GM21526 (cell line): ENCODE data around the gene AGL.
"Not testable (repeated sequence)": the region's sequence is repeated elsewhere in the genome, so short reads cannot be mapped to it uniquely, and the experiment has no call there.

ENCODE experiments used
- ATAC-seq: cut with Tn5 transposase; IDR thresholded peaks from one replicate; pipeline ENCODE4 v1.9.1; 2021; ENCODE audit warnings: moderate library complexity; ENCODE audit not compliant: unreplicated experiment, low FRiP score

AGL gene

DNA sequence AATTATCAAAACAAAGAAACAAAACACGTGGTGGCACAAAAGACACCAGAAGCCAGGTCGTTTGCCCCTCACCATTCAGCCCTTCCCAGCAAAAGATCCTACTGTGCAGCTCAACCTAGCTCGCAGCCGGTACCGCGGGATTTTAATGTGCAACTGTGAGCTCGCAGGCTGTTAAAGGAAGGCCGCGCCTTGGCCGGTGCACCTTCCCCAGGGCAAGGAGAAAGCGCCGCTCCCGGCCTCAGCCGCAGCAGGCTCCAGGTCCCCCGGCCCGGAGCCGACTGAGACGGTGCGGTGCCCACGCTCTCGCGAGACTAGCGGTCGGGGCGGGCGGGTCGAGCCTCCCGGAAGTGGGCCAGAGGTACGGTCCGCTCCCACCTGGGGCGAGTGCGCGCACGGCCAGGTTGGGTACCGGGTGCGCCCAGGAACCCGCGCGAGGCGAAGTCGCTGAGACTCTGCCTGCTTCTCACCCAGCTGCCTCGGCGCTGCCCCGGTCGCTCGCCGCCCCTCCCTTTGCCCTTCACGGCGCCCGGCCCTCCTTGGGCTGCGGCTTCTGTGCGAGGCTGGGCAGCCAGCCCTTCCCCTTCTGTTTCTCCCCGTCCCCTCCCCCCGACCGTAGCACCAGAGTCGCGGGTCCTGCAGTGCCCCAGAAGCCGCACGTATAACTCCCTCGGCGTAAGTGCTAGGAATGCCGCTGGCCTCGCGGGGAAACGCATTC is at the start of gene AGL:
TSS of gene AGL (plus strand) at position 618 of the 715 bp plus-strand sequence. CDS start 682 bp downstream, outside the sequence.
- peak; percentile 98 for ATAC-seq

DNA sequence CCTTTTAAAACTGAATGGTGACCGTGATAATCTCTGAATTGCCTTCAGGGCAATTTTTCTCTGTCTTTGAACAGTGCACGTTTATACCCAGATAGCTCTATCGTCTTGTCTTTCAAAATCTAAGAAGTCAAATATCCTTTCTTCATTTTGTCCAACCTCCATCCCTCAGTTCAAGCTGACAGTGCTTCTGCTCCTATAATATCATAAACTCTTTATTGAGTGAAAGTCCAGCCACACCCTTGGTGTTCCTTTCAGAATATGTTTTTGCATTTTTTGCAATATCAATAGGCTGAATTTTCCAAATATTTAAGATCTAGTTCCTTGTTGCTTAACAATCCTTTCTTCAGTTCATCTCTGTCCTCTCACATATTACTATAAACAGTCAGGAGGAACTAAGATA is 48.6 kb upstream of the AGL start:
- no peak for ATAC-seq

DNA sequence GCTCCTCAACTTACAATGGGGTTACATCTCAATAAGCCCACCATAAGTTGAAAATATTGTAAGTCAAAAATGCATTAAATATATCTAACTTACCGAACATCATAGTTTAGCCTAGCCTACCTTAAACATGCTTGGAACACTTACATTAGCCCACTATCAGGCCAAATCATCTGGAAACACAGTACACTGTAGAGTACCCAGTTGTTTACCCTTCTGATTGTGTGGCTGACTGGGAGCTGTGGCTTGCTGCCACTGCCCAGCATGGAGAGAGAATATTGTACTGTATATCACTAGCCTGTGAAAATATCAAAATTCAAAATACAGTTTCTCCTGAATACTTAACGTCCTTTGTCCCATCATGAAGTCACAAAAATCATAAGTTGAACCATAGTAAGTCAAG is 43.3 kb upstream of the AGL start:
- no peak for ATAC-seq

DNA sequence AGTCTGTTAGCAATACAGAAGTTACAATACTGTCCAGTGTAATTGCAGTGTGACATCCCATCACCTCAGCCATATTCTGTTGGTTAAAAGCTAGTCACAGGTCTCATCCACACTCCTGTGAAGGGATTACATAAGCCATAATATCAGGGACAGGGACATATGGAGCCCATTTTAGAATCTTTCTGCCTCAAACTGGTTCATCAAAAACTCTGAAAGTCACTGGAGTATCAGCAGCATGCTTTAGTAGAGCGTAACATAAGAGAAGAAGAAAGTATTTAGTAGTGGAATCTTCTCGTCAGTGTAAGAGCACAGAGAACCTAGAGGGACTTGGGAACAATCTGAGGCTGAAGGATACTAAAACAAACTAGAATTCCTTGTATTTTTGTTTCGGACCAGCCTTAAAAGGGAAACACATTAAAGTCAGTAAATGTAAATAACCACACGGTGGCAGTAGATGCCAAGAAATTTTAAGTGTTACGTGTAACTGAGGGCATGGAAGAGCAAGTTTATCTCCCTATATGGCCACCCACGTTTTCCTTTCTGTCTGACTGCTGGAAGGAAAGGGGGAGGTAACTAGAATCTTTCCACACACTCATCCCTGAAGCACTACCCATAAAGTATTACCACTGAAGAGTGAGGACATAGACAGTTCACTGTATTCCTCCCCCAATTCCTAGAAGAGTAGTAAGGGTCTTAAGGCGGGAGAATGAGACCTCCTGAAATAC is 41.6 kb upstream of the AGL start:
- peak; percentile 91 for ATAC-seq

DNA sequence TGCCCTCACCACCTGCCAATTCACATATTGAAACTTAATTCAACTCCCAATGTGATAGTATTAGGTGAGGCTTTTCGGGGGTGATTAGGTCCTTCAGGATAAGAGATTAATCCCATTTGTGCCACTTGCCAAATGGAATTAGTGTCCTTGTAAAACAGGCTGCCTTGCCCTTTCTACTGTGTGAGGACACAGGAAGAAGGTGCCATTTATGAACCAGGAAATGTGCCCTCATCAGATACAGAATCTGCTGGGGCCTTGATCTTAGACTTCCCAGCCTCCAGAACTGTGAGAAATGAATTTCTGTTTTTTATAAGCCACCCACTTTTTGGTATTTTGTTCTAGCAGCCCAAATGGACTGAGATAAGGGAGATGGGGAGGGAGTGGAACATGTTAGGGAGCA is 39.1 kb upstream of the AGL start:
- no peak for ATAC-seq

DNA sequence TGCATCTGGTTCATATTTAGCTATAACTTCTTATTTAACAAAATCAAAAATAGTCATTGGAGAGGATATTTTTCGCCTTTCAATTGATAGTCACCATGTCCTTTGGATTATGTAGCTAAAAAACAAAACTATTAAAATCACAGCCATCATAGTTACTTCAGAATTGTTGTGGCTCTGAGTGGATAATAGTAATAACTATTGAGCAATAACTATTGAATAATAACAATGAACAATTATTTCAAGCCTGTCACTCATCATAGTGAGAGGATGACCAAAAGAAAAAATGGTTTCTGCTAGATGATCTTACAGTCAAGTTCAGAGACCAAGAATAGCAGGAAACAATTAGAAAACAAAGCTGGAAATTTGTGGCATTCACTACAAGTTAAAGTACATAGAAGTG is 38.4 kb upstream of the AGL start:
- ATAC-seq, result no peak

DNA sequence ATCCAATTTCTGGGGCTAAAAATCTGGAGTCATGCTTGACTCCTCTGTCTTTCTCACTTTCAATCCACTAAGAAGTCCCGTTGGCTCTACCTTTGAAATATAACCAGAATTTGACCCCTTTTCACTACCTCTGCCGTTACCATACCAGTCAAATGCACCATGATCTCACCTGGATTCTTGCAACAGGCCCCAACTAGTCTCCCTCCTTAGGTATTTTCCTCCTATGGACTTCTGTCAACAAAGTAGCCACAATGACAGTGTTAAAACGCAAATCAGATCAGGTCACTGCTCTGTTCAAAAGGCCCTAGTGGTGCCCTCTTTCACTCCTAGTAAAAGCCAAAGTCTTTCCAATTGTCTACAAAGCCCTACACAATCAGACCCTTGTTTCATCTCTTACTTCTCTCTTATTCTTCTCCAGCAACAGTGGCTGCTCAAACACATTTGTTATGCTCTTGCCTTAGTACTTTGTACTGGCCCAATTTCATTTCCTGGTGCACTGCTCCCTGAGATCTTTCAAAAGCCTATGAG is 35.7 kb upstream of the AGL start:
- no peak for ATAC-seq

DNA sequence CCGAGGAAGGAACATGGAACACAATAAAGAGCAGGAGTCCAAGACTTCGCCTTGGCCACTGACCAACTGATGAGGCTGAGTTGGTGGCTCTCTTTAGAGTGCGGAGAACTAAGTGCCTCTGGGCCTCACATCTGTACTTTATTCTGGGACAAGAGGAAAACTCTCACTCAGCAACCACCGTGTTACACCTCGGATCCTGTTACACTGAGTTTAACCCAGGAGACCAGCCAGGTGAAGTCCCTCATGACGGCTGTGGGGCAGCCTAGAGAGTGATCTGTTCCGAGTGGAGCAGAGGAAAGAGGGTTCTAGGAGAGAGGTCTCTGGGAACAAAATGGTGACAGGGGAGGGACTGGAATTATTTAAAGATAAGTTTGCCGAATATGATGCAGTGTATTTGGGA is 33.5 kb upstream of the AGL start:
- ATAC-seq, result no peak

DNA sequence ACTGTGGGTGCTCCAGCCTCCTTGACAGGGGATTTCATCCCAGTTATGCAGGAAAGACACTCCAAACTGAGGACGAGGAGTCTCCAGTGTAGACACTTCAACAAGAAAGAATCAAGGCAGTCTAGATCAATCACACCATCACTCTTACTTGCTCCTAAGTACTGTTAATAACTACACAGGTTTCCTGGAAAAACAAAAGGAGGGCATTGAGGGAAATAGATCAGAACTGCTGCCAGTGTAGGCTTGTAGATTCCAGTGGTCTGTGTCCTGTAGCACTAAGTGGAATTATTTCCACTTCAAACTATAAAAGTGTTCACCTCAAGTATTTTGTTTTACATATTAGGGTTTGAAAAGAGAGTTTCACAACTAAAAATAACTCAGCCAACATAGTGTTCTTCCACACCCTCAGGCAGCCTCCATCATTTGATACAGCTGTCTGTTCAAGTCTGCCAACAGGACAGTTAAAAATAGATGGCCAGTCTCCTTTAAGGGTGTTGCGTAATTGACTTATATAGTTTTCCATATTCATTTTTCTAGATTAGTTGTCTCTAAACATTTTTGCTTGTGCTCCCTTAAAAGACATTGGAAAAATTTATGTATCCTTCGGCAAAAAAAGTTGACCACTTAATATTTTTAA is 32.0 kb upstream of the AGL start:
- ATAC-seq, result no peak

DNA sequence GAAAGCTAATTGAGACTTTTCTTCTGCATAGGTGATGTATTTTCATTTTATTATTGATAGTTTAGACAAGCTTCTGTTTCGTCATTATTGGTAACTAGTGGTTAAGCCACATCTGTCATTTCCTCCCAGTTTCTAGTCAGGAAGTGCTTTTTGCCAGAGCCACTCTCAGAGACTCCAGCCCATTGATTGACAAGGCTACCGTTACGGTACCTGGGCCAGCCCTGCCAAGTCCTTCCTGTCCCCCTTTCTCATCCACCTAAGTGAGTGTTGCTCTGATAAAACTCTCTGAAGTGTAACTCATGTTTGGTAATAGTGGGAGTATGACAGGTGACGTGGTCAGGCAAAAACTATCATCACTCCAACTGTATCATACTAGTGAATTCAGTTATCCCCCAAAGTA is 29.6 kb upstream of the AGL start:
- peak; percentile 69 for ATAC-seq

DNA sequence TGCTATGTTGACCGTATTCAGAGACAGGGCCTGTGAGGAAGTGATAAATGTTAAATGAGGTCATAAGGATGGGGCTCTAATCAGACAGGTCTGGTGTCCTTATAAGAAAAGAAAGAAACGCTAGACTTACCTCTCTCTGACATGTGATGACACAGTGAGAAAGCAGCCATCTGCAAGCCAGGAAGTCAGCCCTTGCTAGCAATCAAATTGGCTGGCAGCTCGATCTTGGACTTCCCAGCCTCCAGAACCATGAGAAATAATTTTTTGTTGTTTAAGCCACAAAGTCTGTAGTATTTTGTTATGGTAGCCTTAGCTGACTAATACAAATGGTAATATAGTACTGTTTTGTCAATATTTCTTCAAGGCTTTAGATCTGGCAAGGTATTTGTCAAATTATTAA is 25.1 kb upstream of the AGL start:
- ATAC-seq, result no peak

DNA sequence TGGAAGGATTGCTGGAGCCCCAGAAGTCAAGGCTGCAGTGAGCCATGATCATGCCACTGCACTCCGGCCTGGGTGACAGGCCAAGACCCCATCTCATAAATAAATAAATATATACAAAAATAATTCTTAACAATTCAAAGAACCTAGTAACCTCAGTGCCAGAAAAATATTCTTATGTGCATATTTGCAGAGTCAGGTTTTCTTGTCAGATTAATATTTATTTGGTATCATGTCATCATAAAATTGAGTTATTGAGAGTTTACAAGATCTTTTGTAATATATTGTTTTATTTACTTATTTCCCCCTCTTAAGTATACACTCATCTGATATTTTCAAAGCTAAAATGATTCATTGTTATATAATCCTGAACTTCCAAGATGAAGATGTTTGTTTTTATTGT is 24.5 kb upstream of the AGL start:
- ATAC-seq, result no peak

DNA sequence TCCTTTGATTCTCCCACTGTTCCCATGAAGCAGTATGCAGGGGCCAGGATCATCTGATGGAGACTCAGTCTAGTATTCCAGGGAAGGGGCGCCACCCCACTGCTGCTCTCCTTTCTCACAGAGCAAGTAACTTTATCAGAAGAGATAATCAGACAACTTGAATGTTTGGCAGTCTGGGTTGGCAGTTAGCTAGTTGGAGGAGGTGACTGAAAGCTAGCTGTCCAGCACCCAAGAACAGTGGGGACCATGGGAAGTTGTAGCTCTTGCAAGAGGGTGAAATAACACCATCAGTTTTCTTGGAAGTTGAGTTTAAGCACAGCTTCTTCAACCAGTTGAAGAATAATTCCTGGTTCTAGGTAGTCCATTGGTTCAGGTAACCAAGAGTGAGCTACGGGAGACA is 22.2 kb upstream of the AGL start:
- ATAC-seq, result no peak

DNA sequence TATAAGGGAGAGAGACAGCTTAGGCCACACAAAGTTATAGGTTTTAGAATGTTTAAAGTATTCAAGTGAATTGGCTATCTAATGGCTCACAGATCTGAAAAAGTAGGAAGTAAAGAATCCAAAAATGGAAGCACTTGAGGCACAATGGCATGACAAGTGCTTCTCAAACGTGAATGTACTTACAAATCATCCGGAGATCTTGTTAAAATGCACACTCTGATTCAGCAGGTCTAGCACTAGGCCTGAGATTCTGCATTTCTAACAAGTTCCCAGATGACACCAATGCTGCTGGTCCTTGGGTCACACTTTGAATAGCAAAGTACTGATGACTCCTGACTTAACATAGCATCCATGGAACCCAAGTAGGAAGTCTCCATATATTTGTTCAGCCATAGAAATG is 20.9 kb upstream of the AGL start:
- no peak for ATAC-seq

DNA sequence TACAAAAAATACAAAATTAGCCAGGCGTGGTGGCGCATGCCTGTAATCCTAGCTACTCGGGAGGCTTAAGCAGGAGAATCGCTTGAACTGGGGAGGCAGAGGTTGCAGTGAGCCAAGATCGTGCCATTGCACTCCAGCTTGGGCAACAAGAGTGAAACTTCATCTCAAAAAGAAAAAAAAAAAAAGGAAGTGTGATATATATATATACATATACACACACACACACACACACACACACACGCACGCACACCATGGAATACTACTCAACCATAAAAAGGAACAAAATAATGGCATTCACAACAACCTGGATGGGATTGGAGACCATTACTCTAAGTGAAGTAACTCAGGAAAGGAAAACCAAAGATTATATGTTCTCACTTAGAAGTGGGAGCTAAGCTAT is 16.2 kb upstream of the AGL start:
- not testable (repeated sequence) for ATAC-seq

DNA sequence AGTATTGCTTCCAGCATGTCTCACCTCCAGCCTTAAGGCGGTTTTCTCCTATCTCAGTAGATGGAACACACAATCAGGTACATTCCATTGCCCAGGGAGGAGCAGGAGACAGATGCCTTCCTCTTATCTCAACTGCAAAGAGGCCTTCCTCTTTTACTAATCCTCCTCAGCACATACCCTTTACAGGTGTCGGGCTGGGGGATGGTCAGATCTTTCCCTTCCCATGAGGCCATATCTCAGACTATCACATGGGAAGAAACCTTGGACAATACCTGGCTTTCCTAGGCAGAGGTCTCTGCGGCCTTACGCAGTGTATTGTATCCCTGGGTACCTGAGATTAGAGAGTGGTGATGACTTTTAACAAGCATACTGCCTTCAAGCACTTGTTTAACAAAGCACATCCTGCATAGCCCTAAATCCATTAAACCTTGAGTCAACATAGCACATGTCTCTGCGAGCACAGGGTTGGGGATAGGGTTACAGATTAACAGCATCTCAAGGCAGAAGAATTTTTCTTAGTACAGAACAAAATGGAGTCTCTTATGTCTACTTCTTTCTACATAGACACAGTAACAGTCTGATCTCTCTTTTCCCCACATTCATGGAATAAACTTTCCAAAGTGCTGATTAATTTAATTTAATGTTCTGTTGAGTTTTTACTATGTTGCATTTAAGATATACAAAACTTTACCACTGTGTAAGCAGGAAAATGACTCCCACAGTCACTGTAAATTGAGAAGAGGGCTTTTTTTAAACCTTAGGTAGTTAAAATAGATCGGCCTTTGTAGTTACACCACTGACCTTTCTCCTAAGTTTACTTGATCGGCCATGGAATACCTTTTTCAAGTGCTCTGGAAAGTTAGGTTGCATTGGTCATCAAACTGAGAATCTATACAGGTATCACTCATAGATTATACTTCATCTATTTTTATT is 13.7 kb upstream of the AGL start:
- not testable (repeated sequence) for ATAC-seq

DNA sequence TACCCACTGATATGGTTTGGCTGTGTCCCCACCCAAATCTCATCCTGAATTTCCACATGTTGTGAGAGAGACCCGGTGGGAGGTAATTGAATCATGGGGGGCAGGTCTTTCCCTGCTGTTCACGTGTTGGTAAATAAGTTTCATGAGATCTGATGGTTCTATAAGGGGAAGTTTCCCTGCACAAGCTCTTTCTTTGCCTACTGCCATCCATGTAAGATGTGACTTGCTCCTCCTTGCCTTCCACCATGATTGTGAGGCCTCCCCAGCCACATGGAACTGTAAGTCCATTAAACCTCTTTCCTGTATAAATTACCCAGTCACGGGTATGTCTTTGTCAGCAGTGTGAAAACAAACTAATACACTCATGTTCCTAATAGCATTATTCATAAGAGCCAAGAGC is 9.8 kb upstream of the AGL start:
- not testable (repeated sequence) for ATAC-seq

DNA sequence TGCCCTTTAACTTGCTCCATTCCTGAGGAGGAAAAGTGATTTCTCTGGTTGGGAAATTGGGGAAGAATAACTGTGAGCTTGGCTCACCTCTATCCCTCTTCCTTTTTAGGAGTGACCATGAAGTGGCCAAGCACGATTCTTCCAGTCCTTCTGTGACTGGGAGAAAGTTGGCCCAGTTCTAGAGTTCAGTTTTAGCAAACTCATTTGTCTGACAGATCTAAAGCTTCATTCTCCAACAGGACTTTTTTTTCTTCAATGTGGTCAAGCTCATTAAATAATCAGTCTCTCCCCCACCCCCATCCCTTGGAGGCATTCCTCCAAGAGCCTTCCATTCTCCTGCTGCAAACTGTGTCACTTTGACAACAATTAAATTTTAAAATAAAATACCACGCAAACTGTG is 6.4 kb upstream of the AGL start:
- ATAC-seq, result no peak

DNA sequence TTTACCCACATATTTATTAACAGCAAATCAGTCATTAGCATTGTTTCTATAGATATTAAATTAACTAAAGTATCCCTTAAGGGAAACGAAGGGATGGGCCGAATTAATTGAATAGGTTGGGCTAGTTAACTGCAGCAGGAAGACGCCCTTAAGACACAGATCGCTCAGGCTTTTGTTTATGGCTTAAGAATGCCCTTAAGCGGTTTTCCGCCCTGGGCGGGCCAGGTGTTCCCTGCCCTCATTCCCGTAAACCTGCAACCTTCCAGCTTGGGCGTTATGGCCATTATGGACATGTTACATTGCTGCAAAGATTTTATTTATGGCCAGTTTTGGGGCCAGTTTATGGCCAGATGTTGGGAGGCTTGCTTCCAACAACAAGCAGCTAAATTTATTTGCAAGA is 5.0 kb upstream of the AGL start:
- not testable (repeated sequence) for ATAC-seq

DNA sequence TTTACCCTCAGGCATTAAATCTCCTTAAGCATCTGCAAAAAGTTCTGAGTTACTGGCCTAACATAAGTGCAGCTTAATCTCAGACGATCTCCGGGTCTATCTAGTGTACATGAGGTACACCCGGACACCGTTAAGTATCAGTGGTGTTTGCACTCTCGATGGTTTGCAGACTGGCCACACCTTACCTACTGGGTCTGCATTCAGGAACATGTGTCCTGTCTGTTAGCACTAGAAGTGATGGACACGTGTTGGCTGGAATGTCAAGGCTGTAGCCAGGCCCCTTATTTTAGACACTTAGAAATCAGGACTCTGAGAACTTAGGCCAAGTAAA is 783 bp upstream of the AGL start:
- peak; percentile 7 for ATAC-seq
